ENCODE results near the gene HOXA9.
A peak's percentile ranks its signal among the peaks of the same experiment; 100 is the strongest.

HOXA9 gene

DNA sequence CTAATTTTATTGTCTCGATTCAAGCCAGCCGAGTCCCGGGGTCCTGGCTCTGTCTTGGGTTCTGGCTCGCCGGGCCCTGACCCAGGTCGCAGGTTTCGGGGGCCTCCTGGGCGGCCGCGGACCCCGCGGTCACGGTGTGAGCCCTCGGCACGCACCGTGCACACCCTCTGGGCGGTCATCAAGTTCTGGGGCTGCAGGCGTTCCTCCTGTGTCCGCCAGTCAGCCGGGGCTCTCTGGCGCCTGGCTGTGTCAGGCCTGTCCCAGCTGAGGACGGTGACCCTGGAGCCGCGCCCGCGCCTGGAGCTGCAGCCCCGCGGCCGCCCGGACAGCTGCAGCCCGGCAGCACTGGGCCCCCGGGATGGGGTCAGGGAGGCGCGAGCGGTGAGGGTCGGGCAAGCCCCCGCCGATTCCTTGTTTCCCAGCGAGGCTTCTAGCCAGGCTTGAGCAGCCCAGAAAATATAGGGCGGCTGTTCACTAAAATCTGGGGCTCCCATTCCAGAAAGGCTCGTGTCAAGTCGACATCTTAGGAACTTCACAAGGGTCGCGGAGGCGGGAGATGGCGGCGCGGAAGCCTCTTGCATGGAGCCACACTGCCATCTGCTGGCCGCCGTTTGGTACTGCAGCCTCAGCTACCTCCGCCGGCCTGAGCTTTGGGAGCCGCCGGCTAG lies 4.7 kb downstream of the HOXA9 start:
- H3K4me3 ChIP-seq (ENCODE audit: low read length): peak overlapping the region; percentile 87
- peak; percentile 83 for DNase-seq (ENCODE audit: low read depth)
- TF ChIP-seq, protein P1, sequence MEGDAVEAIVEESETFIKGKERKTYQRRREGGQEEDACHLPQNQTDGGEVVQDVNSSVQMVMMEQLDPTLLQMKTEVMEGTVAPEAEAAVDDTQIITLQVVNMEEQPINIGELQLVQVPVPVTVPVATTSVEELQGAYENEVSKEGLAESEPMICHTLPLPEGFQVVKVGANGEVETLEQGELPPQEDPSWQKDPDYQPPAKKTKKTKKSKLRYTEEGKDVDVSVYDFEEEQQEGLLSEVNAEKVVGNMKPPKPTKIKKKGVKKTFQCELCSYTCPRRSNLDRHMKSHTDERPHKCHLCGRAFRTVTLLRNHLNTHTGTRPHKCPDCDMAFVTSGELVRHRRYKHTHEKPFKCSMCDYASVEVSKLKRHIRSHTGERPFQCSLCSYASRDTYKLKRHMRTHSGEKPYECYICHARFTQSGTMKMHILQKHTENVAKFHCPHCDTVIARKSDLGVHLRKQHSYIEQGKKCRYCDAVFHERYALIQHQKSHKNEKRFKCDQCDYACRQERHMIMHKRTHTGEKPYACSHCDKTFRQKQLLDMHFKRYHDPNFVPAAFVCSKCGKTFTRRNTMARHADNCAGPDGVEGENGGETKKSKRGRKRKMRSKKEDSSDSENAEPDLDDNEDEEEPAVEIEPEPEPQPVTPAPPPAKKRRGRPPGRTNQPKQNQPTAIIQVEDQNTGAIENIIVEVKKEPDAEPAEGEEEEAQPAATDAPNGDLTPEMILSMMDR (conservative IDR thresholded peaks at IDR 0.05; ENCODE audit: low read length): peak; percentile 94

DNA sequence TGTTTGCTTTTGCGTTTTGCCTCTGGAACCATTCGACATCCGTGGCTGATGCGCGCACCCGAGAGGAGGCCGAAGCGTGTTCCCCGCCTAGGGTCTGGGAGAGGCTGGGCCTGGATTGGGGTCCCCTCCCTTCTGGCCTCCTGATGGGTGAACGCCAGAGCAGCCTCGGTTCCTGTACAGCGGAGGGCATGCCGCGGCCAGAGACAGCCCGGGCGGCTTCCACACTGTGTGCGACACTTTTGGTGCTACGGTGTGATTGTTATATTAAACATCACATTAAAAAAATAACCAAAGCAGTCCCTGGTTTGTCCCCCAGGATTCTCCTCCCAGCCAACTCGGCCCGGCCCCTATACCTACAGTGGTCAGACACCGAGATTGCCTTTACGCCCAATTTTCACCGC lies 5.2 kb downstream of the HOXA9 start:
- peak overlapping the region; percentile 87 for H3K4me3 ChIP-seq (ENCODE audit: low read length)
- TF ChIP-seq, protein P1 (conservative IDR thresholded peaks at IDR 0.05; ENCODE audit: low read length): no peak
- no peak for DNase-seq (ENCODE audit: low read depth)

DNA sequence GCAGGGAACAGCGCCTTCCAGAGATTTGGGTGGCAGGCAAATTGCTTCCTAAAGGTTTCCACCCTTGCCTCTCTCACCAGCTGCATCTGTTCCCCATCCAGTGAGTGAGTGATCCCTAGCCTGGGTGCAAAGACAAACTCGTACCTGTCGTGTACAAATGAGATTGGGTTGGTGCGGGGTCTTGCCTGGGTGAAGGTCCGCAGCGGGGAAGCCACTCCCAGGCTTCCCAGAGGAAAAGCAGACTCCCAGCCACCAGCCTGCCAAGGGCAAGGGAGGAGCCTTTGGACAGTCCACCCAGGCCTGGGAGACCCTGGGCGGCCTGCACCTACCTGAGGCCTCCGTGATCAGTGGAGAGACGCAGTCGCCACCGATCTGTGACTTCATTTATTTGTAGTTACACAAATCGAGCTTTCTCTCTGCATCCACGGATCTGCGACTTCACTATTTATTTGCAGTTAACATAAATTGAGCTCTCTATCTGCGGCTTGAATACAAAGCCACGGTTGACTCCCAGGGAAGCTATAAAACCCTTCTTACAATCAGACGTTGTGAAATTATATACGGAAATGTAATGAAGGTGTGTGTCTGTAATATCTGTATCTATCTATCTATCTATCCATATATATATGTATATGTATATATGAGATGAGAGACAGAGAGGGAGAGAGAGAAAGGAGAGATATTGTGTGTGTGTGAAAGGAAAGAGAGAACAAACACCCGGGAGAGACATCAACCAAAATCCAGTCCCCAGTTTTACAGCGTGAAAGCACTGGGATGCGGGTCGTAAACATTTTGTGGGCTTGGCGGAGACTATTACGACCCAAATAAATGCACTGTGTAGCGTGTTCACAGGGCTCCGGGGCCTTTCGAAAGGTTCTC lies 5.8 kb downstream of the HOXA9 start:
- no peak overlapping the region for H3K4me3 ChIP-seq (ENCODE audit: low read length)
- DNase-seq (ENCODE audit: low read depth): no peak
- TF ChIP-seq, protein P1 (conservative IDR thresholded peaks at IDR 0.05; ENCODE audit: low read length): no peak

DNA sequence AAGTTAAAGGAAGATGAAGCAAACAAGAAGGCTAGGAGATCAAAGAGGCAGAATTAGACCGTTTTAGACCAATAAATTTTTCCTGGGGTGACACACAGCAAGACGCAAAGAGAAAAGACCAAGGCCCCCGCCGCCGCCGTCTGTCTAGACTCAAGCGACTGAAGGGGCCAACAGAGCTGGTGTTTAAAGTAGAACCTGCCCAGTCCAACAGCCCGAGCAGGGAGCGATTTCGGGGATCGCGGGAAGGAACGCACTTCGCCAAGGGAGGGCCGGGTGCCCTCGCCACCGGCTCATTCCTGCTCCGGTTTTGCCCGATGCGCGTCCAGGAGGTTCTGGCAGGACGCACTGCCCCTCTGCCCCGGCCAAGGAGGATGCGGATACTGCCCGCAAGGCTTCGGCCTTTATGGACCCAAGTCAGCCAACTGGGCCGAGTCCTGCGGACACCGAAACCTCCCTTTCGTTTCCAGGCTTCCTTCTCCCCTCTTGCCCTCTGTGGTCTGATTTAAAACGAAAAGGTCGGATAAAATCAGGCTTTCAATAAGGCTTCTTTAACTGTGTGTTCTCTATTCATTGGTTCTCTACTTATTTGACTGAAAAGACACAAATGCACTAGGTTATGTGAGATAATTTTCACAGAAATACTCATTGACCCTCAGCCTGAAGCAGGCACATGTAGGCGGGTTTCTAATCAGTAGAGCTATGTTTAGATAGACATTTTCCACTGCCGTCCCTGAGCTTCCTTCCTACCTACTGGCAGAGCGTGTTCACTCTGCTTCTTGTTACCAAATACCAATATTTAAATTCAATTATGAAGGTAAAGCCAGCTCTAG lies 6.7 kb downstream of the HOXA9 start:
- TF ChIP-seq, protein P1 (conservative IDR thresholded peaks at IDR 0.05; ENCODE audit: low read length): no peak
- H3K4me3 ChIP-seq (ENCODE audit: low read length): no peak overlapping the region
- no peak for DNase-seq (ENCODE audit: low read depth)

DNA sequence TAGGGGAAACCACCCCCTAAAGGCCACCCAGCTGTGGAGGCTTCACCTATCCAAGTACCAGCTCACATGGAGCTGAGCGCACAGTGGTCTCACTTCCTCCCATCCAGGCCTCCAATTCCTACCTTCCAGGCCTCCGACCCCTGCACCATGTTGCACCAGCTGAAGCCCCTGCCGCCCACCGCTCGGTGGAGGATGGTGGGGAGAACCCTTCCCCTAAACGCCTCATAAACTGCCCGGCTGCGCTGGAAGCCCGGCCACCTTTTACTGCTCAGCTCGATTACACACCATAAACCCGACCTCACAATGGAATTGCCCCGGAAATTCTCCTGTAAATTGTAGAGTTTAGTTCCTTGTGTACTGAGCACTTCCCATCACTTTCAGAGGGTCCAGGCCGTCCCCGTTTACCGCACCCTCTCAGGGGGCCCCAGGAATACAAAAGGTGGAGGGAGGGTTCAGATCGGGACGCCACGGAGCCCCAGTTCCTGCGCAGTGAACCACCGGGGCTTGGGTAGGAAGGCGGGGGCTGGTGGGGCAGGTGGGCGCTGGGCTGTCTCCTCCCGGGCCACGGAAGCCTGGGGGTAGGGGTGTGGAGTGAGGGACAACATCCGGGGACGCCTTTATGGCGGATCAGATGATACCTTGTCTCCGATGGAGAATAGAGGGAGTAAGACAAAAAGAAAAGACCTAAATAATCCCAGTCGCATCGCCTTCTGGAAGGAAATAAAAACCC lies 7.5 kb downstream of the HOXA9 start:
- no peak for DNase-seq (ENCODE audit: low read depth)
- no peak overlapping the region for H3K4me3 ChIP-seq (ENCODE audit: low read length)
- TF ChIP-seq, protein P1 (conservative IDR thresholded peaks at IDR 0.05; ENCODE audit: low read length): no peak

DNA sequence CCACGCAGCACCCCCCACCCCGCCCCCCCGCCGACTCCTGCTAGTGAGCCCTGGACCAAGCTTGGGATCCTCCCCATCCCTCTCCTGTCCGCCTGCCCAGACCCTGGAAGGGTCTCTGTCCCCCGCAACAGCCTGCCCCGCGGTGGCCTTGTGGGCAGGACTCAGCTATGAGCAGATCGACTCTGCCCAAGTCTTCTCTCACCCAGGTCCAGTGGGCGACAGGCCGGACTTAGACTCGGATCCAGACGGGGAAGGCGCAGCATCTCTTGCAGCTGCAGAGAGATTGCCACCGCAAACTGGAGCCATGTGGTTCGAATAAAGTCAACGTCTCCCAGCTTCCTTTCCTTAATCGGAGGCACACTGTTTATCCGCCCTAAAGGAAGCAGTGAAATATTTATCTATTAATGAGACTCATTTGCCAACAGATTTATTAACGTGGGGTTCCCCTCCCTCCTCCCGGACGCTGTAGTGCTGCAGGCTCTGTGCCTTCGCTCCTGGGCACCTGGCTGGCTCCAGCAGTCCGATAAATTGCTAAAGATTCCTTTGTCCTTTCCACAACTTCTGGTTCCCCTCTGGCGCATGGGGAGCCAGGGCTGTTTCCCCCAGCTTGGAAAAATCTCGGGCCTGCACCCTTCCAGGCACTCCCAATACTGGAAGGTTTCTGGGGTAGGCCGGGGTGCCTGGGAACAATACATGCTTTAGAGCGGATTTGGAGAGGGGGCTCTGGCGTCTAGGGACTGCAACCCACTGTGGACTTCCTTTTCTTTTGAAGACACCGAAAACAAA lies 8.2 kb downstream of the HOXA9 start:
- peak overlapping the region; percentile 77 for H3K4me3 ChIP-seq (ENCODE audit: low read length)
- DNase-seq (ENCODE audit: low read depth): peak; percentile 44
- TF ChIP-seq, protein P1 (conservative IDR thresholded peaks at IDR 0.05; ENCODE audit: low read length): no peak
